Hematopoietic multipotent progenitor cell treated with erythropoietin and hydrocortisone succinate and interleukin-3 and kit ligand, for 15 days (in vitro differentiated cells): Measurements from ENCODE around the gene ITGA11.

Experiments used
- DNase-seq: peaks from one replicate; pipeline ENCODE4 v3.0.0-alpha.2; 2015; ENCODE audit warnings: low spot score

The ITGA11 gene

DNA sequence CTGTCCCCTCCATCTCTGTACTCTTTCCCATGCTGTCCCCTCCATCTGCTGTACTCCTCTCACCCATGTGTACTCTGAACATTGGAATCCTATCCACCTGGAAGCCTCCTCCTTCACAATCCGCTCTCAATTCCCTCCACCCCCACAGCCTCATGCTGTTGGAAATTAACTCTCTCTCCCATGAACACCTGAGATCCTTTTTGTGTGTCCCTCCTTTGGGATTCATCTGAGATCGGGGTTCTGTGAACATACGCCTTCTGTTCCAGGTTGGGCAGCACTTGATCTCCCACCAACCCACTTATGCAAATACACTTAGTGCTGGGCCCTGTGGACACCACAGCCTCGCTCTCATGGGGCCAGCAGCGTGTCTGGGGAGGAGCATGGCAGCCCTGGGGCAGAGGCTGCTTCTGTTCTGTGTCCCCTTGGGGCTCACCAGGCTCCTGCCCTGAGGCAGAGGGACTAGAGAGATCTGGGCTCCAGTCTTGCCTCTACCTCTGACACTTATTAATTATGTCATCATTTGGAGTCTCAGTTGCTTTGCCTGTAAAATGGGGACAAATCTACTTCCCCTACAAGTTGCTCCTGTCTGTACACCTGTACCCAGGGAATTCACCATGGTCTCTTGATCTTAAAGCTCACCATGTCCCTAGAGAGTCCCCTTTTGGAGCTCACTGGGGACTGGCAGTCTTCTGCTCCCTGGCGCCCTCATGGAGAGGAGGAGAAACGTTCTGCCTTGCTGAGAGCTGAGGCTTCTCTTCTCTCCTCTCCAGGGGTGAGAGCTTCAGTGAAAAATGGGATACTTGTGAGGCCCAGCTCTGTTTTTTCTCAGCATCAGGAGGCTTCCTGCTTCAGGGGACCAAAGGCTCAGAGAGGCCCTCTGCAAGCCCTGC, 42.7 kb downstream of the ITGA11 start:
- DNase-seq, result no peak

DNA sequence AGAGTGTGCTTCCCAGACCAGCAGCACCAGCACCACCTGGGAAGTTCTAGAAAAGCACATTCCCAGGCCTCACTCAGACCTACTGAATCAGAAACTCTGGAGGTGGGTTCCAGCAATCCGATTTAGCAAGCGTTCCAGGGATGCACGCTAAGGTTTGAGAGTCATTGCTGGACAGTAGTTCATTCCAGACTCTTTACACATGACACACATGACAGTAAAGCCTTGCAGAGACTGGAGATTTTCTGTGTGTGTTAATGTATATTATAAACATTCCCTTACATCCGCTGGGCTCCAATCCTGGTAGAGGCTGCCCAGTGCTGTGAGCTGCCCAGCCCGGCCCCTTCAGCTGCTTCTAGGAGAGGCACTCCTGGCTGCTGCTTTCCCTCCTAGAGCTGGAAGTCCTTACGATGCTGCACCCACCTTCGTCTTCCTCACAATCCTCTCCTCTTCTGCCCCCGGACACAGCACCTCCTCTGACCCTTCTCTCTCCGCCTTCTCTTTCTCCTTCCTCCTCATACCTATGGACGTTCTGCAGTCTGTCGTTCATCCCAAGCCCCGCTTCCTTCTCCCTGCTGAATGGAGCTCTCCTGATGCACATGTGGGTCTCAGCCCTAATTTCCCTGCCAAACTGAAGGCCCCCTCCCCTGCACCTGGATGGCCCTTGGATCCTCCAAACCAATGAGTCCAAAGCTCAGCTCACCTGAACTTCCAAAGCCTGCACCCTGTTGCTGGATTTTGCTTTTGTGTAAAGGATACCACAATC, 44.4 kb downstream of the ITGA11 start:
- no peak for DNase-seq

DNA sequence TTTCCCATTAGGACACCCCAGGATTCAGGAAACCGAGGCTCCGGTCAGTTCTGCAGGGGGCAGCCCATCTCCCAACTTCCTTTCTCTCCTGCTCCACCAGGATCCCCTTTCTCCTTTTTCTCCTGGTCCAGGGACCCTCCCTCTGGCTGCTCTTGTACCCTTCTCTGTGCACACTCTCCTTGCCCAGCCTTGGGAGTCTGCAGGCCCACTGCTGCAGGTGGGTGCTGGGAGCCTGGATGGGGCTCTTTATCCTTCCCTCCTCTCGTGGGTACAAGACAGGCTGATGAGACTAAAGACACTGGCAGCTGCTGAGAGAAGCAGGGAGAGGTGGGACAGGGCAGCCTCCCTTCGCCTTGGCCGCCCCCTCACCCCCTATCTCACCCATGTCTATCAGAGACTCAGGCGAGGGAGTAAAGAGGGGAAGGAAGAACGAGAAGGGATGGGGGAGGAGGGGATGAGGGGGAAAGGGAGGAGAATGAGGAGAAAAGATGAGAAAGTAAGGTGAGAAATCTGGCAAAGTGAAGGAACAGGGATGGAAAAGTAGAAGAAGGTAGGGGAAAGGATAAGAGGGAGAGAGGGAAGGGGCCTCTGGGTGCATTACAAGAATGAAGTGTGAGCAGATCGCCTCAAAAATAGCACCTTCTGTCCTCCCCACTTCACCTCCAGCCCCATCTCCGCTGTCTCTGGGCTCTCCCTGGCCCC, 45.2 kb downstream of the ITGA11 start:
- no peak for DNase-seq

DNA sequence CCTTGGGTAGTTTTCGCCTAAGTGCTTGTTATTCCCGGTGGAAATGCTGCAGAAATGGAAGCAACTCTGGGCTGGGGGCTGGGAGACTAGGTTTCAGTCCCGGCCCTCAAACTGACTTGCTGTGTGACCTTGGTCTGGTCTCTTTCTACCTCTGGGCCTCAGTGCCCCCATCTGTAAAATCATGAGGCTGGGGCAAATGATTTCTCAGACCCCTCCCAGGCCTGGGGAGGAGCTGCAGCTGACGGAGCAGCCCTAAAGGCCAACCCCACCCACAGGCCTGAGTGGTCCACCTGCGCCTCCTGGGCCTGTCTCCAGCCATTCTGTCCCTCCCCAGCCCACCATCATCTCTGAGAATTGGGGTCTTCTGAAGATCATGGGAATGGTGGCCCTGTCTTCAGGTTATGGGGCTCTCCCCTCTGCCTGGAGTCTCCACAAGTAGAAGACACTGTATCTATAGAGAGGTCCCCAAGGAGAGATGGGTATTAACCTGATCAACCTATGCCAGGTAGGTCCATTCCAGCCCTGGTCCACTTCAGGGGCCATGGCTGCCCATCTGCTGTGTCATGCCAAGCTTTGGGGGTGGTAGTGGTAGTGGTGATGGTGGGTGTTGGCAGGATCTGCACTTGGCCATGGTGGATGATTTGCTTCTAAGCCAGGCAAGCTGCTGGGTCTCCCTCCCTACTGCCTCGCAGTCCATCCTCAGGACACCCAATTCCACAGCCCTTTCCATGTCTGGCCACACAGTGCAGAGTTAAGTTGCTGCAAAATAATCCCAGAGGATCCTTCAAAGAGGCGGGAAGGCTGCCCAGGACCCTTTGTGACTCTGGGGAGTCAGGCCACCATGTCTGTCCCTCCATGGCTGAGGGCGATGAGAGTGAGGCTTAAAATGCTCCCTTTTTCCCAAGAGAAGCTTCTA, 46.0 kb downstream of the ITGA11 start:
- no peak for DNase-seq

DNA sequence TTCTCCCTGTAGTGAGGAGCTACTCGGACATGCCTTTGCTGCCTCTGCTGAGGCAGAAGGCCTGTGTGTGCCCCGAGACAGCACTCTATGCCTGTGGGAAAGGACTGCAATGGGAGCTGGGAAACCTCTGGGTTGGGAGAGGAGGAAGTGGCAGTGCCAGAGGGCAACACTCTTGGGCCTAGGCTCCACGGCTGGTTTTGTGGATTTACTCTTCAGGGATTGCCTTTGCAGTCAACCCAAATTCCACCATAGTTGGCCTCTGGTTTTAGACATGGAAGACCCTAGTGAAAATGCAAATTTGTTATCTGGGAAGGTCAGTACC, 46.8 kb downstream of the ITGA11 start:
- DNase-seq, result no peak

DNA sequence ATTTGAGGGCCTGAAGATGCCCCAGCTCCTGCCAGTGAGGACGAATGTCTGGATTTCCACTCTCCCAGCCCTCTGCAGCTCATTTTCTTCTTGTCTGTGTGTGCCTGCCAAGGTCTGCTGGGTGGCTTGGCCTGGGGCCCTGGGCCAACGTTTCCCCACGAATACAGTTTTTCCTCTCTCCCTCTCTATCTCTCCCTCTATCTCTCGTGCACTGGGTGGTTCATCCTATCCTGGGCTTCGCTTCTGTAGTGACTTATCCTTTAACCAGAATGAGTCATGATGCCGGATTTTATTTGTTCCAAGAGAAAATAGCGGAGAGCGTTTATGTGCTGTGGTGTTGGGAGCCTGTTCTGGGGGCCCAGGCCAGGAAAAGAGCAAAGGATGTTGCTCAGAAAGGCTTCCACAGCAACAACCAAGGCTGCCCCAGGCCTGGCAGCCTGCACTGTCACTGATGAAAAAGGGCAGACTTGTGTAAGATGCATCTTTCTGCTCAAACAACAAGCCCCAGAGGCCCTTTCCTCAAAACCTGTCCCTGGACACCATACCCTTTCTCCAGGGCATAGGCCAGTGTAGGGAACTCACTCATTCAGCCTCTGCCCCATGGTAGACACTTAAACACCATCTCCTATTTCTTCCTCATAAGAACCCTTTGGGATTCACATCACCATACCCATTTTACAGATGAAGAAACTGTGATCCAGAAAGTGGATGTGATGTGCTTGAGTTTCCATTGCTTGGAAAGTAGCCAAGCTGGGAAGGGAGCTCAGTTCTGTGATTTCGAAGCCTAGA, 47.3 kb downstream of the ITGA11 start:
- DNase-seq, result no peak

DNA sequence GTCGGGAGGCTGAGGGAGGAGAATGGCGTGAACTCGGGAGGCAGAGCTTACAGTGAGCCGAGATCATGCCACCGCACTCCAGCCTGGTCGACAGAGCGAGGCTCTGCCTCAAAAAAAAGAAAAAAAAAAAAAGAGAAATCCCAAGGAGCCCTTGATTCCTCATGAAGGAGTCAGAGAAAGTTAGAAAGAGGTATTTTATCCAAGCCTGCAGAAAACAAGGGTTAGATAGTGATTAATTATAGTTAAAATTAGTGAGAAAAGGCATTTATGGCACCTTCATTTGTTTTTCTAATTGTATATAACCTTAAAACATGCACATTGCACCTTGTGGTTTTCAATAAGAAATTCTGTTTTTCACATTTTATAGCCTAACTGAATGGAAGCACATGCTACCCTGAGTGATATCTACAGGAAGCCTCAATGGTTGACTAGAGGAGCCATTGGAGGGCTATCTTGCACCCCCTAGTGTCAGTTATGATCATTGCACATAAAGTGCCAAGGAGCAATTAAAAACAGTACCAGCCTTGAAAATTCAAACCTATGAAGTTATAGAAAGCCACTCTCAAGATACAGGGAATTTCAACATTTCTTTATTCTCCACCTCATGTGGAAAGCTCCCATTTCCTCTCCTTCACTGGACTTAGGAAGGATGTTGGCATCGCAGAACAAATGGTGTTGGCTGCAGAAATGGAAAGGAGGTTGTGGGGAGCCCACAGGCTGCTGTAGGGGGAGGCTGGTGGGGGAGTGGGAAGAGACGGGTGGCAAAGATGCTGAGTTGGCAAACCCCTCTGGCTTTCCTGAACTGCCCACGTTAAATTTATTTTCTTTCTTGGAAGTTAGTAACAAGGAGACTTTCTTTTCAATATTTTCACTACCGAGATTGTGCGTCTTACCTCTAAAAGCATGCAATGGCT, 48.5 kb downstream of the ITGA11 start:
- peak; percentile 62 for DNase-seq

DNA sequence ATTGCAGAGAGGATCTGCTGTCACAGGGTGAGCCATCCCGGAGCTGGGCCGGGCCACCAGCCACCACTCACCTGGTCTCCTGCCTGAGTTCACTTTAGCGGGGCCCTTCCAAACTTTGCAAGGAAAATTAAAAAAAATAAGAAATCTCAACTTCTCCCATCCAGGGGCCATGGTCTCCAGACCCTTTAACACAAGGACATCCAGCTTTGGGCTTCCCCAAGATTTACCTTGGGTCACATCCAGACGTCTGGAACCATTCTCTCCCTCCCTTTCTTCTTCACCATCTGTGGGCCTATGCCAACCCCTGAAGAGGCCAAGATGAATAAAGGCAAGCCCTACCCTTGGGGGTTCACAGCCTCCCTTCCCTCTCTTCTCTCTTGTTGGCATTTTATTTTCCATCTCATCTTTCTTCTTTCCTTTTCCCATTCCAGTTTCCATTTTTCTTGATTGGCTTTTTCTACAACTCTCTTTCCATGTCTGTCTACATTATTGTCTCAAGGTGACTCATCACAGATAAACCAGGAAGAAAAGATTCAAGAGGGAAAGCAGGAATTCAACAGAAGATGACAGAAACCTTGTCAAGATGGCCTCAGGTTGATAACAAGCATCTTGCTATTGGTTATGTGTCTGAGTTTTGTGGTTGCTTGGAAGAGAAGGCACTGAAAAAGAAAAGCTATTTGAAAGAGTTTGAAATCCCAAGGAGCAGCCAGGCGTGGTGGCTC, 49.5 kb downstream of the ITGA11 start:
- no peak for DNase-seq

DNA sequence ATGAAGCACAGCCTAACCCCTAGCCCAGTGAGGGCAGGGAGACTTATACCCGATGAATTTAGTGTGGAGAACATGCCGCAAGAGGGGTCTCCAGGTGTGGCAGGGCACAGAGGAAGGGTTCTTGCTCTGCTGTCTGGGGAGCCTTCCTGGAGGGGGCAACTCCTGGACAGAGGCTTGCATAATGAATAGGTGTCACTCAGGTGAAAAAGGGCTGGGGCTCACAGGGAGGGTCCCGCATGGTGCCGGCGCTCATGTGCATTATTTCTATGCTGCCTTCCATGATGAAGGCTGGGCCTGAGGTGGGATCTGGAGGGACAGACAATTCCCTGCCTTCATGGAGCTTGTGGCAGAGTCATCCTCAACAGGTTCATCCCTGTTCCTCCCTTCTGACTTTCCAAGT, 51.5 kb downstream of the ITGA11 start:
- DNase-seq, result no peak

DNA sequence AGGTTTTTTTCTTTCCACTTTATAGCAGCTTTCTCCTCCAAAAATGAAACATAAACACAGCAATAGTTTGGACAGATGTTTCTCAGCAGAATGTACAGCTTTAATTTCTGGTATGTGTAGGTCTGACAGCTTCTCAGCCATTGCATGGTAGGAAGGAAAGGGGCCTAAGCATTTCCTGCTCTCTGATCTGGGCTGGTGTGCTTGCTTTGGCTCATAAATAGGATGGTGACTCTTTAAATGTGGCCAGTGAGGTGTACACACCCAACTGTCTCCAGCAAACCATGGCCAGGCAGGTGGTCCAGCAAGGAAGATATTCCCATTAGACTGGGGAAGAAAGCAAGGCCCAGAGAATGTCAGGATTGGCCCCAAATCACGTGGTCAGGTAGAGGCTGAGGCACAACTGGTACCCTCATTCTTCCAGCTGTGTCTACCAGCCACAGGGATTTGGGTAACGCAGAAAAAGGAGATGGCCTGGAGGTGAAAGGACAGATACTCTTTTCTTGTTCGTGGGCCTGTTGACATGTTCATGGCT, 52.1 kb downstream of the ITGA11 start:
- DNase-seq, result no peak

DNA sequence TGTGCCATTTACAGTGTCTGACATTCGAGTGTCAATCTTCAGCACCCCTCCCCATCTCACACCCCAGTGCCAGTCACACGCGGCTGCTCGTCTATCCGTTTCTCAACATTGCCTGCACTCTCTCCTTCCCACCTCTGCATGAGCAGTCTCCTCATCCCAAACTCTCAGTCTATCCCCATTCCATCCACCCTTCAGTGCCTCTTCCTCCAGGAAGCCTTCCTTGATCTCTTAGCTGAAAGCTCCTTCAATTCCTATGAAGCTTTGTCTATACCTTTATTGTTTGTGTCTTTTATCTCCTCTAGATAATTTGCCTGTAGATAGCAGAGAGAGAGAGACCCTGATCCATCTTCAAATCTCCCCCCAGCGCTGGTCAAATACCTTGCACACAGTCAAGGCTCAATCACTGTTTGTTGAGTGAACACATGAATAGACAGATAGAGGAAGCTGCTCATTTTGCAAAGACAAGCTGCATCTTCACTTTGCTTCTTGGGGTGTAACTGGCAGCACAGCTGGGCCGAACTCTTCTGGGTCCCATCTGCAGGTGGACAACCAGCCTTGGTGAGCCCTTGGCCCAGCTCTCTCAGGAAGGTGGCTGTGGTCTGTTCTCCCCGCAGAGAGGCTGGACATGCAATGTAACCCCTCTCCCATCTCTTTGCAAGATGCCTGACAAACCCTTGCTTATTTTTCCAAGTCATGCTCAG, 52.8 kb downstream of the ITGA11 start:
- no peak for DNase-seq

DNA sequence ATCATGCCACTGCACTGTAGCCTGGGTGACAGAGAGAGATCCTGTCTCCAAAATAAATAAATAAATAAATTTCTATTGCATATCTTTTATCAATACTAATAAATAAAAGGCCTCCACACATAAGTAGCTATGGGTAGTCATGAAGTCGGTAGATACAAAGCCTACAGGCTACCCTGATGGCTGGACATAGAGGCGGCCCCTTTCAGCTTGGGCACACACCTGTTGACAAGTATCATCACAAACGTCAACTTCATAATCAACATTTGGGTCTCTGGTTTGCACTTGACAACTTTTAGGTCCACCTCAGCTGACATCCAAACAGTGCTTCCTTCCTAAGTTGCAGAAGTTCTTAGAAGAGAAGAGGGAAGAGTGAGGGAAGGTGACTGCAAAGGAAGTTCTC, 53.4 kb downstream of the ITGA11 start:
- DNase-seq, result no peak

DNA sequence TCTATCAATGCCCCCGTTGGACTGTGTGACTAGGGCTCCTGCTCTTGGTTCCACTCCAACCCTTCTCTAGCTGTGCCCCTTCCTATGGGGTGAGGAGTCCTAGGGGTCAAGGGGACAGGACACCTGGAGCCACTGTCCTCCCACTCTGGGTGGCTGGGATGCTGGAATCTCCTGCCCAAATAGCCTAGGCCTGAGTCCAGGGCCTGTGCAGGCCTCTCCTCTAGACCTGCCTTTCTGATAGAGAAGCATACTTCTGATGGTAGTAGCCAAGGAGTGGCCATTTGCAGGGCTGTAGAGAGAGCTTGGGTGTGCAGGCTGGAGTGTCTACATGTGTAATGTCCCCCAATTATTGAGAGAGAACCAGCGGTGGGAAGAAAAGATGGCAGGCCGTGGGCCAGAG, 54.2 kb downstream of the ITGA11 start:
- DNase-seq, result no peak

DNA sequence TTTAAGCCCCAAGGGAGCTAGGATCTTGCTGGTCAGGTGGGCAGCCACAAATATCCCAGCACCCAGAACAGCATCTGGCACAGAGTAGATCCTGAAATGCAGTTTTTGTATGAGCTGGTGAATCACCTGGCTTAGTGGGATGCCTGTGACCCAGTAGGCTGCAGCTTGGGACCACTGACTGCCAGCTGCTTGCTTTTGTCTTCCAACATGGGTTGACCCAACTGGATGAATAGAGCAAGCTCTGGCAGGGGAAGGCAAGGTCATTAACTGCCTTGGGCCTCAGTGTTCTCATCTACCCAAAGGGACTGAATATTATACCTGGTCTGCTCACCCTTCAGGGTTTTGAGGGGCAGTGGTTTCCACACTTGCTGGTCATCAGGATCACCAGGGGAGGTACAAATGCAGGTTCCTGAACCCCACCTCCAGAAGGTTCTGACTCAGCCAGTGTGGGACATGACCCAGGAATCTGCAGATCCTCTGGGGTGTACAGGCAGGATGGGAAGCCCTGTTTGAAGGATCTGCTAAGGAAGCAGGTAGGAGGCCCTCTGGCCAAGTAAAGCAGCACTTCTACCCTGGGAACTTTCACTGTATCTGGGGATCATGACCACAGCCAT, 55.4 kb downstream of the ITGA11 start:
- DNase-seq, result no peak

DNA sequence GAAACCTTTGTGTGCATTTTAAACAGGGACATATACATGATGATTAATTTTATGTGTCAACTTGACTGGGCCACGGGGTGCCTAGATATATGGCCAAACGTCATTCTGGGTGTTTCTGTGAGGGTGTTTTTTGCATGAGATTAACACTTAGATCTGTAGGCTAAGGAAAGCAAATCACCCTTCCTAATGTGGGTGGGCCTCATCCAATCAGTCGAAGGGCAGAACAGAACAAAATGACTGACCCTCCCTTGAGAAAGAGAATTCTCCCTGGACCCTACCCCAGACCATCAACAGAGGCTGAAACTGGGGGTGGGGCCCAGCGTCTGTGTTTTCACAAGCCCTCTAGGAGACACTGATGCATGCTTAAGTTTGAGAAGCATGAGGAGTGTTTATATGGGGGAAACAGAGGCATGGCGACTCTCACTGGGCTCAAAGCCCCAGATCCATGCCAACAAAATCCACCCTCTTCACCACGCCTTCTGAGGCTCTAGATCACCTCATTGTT, 56.2 kb downstream of the ITGA11 start:
- no peak for DNase-seq

DNA sequence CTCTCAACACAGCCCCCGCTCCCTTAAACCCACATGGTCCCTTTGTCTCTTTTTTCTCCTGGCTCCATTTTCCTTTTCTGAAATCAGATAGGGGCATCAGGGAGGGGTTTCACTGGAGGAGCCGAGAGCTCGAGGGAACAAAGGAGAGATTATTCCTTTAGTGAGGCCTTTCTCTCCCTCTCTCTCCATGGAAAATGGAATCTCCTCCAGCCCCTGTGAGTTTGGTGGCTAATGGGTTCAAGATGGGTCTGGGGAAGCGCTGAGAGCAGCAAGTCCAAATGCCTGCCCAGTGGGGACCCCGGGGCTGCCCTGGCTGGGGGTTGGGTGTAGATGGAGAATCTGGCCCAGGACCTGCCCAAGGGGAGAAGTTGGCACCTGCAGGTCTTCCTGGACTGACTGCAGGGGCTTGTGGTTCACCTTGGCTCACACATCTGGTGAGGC, 56.8 kb downstream of the ITGA11 start:
- no peak for DNase-seq

DNA sequence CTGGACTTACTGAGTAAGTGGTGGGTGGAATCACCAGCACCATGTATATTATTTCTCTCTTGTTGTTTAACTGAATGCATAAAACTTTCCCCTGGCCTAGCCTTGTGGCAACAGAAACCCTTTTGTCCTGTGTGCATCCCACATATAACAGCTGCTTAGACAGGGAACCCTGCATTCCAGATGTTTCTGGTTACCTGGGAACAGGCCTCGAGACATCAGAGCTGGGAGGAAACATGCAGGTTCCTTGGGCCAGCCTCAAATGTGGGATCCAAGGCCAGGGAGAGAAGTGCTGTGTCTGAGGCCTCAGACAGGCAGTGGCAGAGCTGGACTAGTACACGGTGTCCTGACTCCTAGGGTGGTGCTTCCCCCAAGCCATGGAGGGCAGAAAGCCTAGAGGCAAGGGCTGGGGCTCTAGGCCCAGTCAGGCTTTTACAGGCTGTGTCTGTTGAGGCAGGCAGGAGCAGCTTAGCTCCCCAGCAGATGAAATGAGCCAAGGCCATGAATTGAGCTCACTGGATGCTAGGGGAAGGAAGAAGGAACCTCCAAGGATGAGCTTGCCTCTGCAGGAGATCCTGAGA, 57.7 kb downstream of the ITGA11 start:
- no peak for DNase-seq
